ENCODE results near the gene PRG3. TPM values are rescaled to one million over a fixed set of nuclear protein-coding genes. Genes with fewer than 3 reads are reported as not detected.
A peak's percentile ranks its signal among the peaks of the same experiment; 100 is the strongest.

Gene PRG3
- total and polyA plus RNA-seq, 2 donors from 2014 or later = not detected

DNA sequence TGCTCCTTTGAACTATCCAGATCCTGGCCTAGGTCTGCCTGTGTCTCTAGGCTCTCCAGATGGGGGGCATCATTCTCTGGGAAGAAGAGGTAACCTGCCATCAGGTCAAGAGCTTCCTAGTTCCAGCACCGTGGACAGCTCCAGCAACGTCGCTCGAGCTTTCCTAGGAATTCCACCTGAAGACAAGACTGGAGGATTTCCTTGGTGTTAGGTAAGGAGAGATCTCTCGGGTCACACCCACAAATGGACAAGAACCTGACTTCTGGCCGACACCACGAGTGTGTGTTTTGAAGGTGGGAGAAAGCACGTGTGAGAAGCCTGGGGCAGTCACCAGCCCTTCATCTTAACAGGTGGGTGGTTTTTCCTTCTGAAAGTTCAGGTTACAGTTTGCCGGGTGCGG, 1.2 kb downstream of the PRG3 start:
- peak in 4 of 5 donors; percentile 52 to 71 (median 66) for DNase-seq
- no peaks in the 10 kb centered on the region for H3K36me3 ChIP-seq (ENCODE audit: control insufficient read depth in 2 of 3, insufficient read depth in 3 of 3, low read length in 3 of 3)
- no peak for FAIRE-seq
- TF ChIP-seq, protein P1, sequence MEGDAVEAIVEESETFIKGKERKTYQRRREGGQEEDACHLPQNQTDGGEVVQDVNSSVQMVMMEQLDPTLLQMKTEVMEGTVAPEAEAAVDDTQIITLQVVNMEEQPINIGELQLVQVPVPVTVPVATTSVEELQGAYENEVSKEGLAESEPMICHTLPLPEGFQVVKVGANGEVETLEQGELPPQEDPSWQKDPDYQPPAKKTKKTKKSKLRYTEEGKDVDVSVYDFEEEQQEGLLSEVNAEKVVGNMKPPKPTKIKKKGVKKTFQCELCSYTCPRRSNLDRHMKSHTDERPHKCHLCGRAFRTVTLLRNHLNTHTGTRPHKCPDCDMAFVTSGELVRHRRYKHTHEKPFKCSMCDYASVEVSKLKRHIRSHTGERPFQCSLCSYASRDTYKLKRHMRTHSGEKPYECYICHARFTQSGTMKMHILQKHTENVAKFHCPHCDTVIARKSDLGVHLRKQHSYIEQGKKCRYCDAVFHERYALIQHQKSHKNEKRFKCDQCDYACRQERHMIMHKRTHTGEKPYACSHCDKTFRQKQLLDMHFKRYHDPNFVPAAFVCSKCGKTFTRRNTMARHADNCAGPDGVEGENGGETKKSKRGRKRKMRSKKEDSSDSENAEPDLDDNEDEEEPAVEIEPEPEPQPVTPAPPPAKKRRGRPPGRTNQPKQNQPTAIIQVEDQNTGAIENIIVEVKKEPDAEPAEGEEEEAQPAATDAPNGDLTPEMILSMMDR (IDR thresholded peaks at IDR 0.05; ENCODE audit: borderline replicate concordance, extremely low read depth, insufficient read depth) = no peak
- no peaks in the 10 kb centered on the region for H3K9me3 ChIP-seq (ENCODE audit: control insufficient read depth in 2 of 3, insufficient read depth in 1 of 3, low read length in 3 of 3)
- intact Hi-C loops (cut with DNase I) = no loop called here
- H3K27ac ChIP-seq (ENCODE audit: low read depth in 2 of 2, low read length in 2 of 2) = no peak overlapping the region
- H3K4me1 ChIP-seq (ENCODE audit: control insufficient read depth in 2 of 3, insufficient read depth in 2 of 3, low read depth in 1 of 3, low read length in 3 of 3) = no peaks in the 10 kb centered on the region
- H3K9ac ChIP-seq (ENCODE audit: low read length in 3 of 3) = no peak overlapping the region
- no peak overlapping the region for H3K4me3 ChIP-seq (ENCODE audit: low read length in 3 of 3)
- no peaks in the 10 kb centered on the region for H3K27me3 ChIP-seq (ENCODE audit: control insufficient read depth, insufficient read depth, low read length)

GRCh38 chr11:57378186-57378585, 2.8 kb downstream of the PRG3 start:
- TF ChIP-seq, protein P1 (IDR thresholded peaks at IDR 0.05; ENCODE audit: borderline replicate concordance, extremely low read depth, insufficient read depth) = no peak
- Histone ChIP-seq H3K9ac (ENCODE audit: low read length in 3 of 3) (no peak overlapping the region), H3K4me1 (ENCODE audit: control insufficient read depth in 2 of 3, insufficient read depth in 2 of 3, low read depth in 1 of 3, low read length in 3 of 3) (no peaks in the 10 kb centered on the region), H3K4me3 (ENCODE audit: low read length in 3 of 3) (no peak overlapping the region), H3K9me3 (ENCODE audit: control insufficient read depth in 2 of 3, insufficient read depth in 1 of 3, low read length in 3 of 3) (no peaks in the 10 kb centered on the region), H3K27ac (ENCODE audit: low read depth in 2 of 2, low read length in 2 of 2) (no peak overlapping the region), H3K27me3 (ENCODE audit: control insufficient read depth, insufficient read depth, low read length) (no peaks in the 10 kb centered on the region), H3K36me3 (ENCODE audit: control insufficient read depth in 2 of 3, insufficient read depth in 3 of 3, low read length in 3 of 3) (no peaks in the 10 kb centered on the region)
- DNase-seq (no peak), FAIRE-seq (no peak)
- intact Hi-C loops (cut with DNase I) = no loop called here

GRCh38 chr11:57377107-57377506, 3.8 kb downstream of the PRG3 start:
- Histone ChIP-seq H3K9ac (ENCODE audit: low read length in 3 of 3) (no peak overlapping the region), H3K9me3 (ENCODE audit: control insufficient read depth in 2 of 3, insufficient read depth in 1 of 3, low read length in 3 of 3) (no peaks in the 10 kb centered on the region), H3K4me1 (ENCODE audit: control insufficient read depth in 2 of 3, insufficient read depth in 2 of 3, low read depth in 1 of 3, low read length in 3 of 3) (no peaks in the 10 kb centered on the region), H3K36me3 (ENCODE audit: control insufficient read depth in 2 of 3, insufficient read depth in 3 of 3, low read length in 3 of 3) (no peaks in the 10 kb centered on the region), H3K4me3 (ENCODE audit: low read length in 3 of 3) (no peak overlapping the region), H3K27me3 (ENCODE audit: control insufficient read depth, insufficient read depth, low read length) (no peaks in the 10 kb centered on the region), H3K27ac (ENCODE audit: low read depth in 2 of 2, low read length in 2 of 2) (no peak overlapping the region)
- DNase-seq (no peak), FAIRE-seq (no peak)
- TF ChIP-seq, protein P1 (IDR thresholded peaks at IDR 0.05; ENCODE audit: borderline replicate concordance, extremely low read depth, insufficient read depth) = no peak
- intact Hi-C loops (cut with DNase I) = no loop called here

All from kidney (tissue), 14 donors.